K562 (cell line): ENCODE measurements around the gene CNPY3. TPM values are rescaled to one million over a fixed set of nuclear protein-coding genes. Genes with fewer than 3 reads are reported as not detected.

Source experiments
- ATAC-seq: fragments of 200-7000 bp; cut with Tn5 transposase; 3 replicates; pipeline ENCODE4 v1.9.1; 2020; ENCODE audit warnings: moderate library complexity
- BruUV-seq: library from RNA; stranded (reverse); fragments of 400-500 nt; replicated peaks from 2 replicates; lab custom pipeline; 2021; lab: Mats Ljungman, UMichigan
- CTCF ChIA-PET: fragments of 300-600 bp; formaldehyde crosslinking; extraction: SDS; loops from one replicate; lab custom pipeline; 2021; ENCODE audit warnings: low intra/inter-chr PET ratio; lab: Yijun Ruan, JAX
- POLR2A ChIA-PET: fragments of 300-600, 350-650 bp; sonication (Branson Sonifier 250); formaldehyde crosslinking; extraction: SDS; loops from one replicate; lab custom pipeline; 2021; ENCODE audit warnings: antibody characterized with exemption, inconsistent platforms; lab: Yijun Ruan, JAX
- DNase-seq, 4 experiments: peaks; one replicate each; pipeline versions ENCODE4 v3.0.0 to v3.0.0-alpha.2; 2011 to 2018; ENCODE audit warnings: low spot score in 3 of 4, mixed read lengths in 3 of 4; ENCODE audit errors: extremely low read depth in 1 of 4
- FAIRE-seq: peaks from 2 replicates; lab custom pipeline; 2011; peaks lifted over from hg19 to GRCh38; lab: Jason Lieb, UNC
- H2AFZ ChIP-seq: 2 replicates; pipeline ENCODE4 v1.6.0; 2011; ENCODE audit warnings: low read depth, low read length, control low read depth, inconsistent platforms
- H3K27ac ChIP-seq: fragments of 200-600 bp; 3 replicates; pipeline ENCODE4 v1.8.0; 2011; ENCODE audit warnings: low read depth, mild to moderate bottlenecking, control low read depth, inconsistent platforms, low read length, moderate library complexity, mixed read lengths; ENCODE audit errors: extremely low read depth
- H3K27me3 ChIP-seq, 2 experiments: fragments of 300-600 bp in 1 of 2; 2 replicates in 1 of 2; 3 replicates in 1 of 2; pipeline versions ENCODE4 v1.6.0 to v1.8.0; 2011; ENCODE audit warnings: inconsistent platforms in 2 of 2, low read length in 2 of 2, mild to moderate bottlenecking in 1 of 2, mixed read lengths in 1 of 2, moderate library complexity in 1 of 2; ENCODE audit not compliant: control insufficient read depth in 2 of 2, insufficient read depth in 2 of 2
- H3K36me3 ChIP-seq: fragments of 300-600 bp; 3 replicates; pipeline ENCODE4 v1.8.0; 2011; ENCODE audit warnings: mild to moderate bottlenecking, low read length, inconsistent platforms; ENCODE audit not compliant: control insufficient read depth, insufficient read depth
- H3K4me1 ChIP-seq, 2 experiments: fragments of 200-600 bp in 1 of 2; replicated peaks in 1 of 2; 2 replicates in 1 of 2; 3 replicates in 1 of 2; pipeline versions ENCODE4 v1.5.1 to v1.8.0; 2011; ENCODE audit warnings: inconsistent platforms in 2 of 2, low read length in 2 of 2, mild to moderate bottlenecking in 1 of 2, mixed read lengths in 1 of 2, moderate library complexity in 1 of 2; ENCODE audit not compliant: control insufficient read depth in 2 of 2, insufficient read depth in 2 of 2
- H3K4me2 ChIP-seq: 2 replicates; pipeline ENCODE4 v1.6.1; 2011; ENCODE audit warnings: low read length, control low read depth, inconsistent platforms, mixed read lengths; ENCODE audit not compliant: insufficient read depth
- H3K4me3 ChIP-seq: fragments of 200-600 bp; sonication (generic), shearing (Covaris generic); 2 replicates; pipeline ENCODE4 v1.5.1; 2016; ENCODE audit warnings: control low read depth, inconsistent platforms
- H3K79me2 ChIP-seq: fragments of 200-600 bp; 3 replicates; pipeline ENCODE4 v1.8.0; 2011; ENCODE audit warnings: low read length, inconsistent platforms; ENCODE audit not compliant: control insufficient read depth, insufficient read depth
- H3K9ac ChIP-seq, 2 experiments: 2 replicates each; pipeline versions ENCODE4 v1.6.0 to v1.6.1; 2011; ENCODE audit warnings: low read depth in 2 of 2, low read length in 2 of 2, control low read depth in 1 of 2, inconsistent platforms in 1 of 2, mild to moderate bottlenecking in 1 of 2, mixed read lengths in 1 of 2; ENCODE audit not compliant: insufficient read depth in 1 of 2
- H3K9me1 ChIP-seq: one replicate; pipeline ENCODE4 v1.6.0; 2011; ENCODE audit warnings: inconsistent platforms, mild to moderate bottlenecking, low read length, moderate library complexity; ENCODE audit not compliant: control insufficient read depth, insufficient read depth
- H3K9me3 ChIP-seq: replicated peaks from 2 replicates; pipeline ENCODE4 v1.5.1; 2011; ENCODE audit warnings: low read depth, low read length, inconsistent platforms; ENCODE audit not compliant: control insufficient read depth, insufficient read depth
- H4K20me1 ChIP-seq: replicated peaks from 2 replicates; pipeline ENCODE4 v1.6.1; 2011; ENCODE audit warnings: low read length, inconsistent platforms, mixed read lengths; ENCODE audit not compliant: control insufficient read depth, insufficient read depth
- AFF4 ChIP-seq: sonication (generic); formaldehyde crosslinking; IDR thresholded peaks from 2 replicates; pipeline ENCODE4 v1.8.0; 2023; ENCODE audit warnings: mild to moderate bottlenecking, missing genetic modification reagents
- ATF7 ChIP-seq: fragments of 450-650 bp; IDR thresholded peaks from 2 replicates; pipeline ENCODE4 v1.7.1; 2014; ENCODE audit warnings: mild to moderate bottlenecking, moderate library complexity
- CREM ChIP-seq: IDR thresholded peaks from 2 replicates; pipeline ENCODE4 v1.6.1; 2014; ENCODE audit warnings: antibody characterized with exemption, low read depth
- E2F6 ChIP-seq, 2 experiments: IDR thresholded peaks; 2 replicates each; pipeline ENCODE4 v1.6.1; 2011; ENCODE audit warnings: borderline replicate concordance in 1 of 2, control low read depth in 1 of 2, low read depth in 1 of 2, low read length in 1 of 2, mild to moderate bottlenecking in 1 of 2, mixed read lengths in 1 of 2, moderate library complexity in 1 of 2; ENCODE audit not compliant: insufficient read depth in 1 of 2, insufficient read length in 1 of 2, poor library complexity in 1 of 2, severe bottlenecking in 1 of 2; ENCODE audit errors: extremely low read depth in 1 of 2
- HMGN3 ChIP-seq: IDR thresholded peaks from 2 replicates; pipeline ENCODE4 v1.6.1; 2011; ENCODE audit warnings: borderline replicate concordance, low read depth, mild to moderate bottlenecking, mixed read lengths, low read length; ENCODE audit not compliant: insufficient read length; ENCODE audit errors: extremely low read depth
- JUN ChIP-seq, 2 experiments: sonication (generic) in 1 of 2; formaldehyde crosslinking in 1 of 2; IDR thresholded peaks; 2 replicates each; pipeline versions ENCODE4 v1.6.1 to v1.8.0; 2012 to 2022; ENCODE audit warnings: borderline replicate concordance in 2 of 2, mild to moderate bottlenecking in 2 of 2, improper control_type of control experiment in 1 of 2, low read depth in 1 of 2, low read length in 1 of 2, missing genetic modification reagents in 1 of 2
- NCOA1 ChIP-seq: fragments of 450-650 bp; IDR thresholded peaks from 2 replicates; pipeline ENCODE4 v1.6.1; 2016; ENCODE audit warnings: low read depth
- RBM17 ChIP-seq: fragments of 200-400 bp; formaldehyde crosslinking; IDR thresholded peaks from 2 replicates; pipeline ENCODE4 v1.6.1; 2017; ENCODE audit warnings: low read depth, mild to moderate bottlenecking, low read length, borderline replicate concordance
- SIN3A ChIP-seq, 2 experiments: fragments of 150-350 bp in 1 of 2; IDR thresholded peaks; 2 replicates each; pipeline ENCODE4 v1.6.1; 2011 to 2016; ENCODE audit warnings: borderline replicate concordance in 2 of 2, low read depth in 2 of 2, low read length in 2 of 2, mild to moderate bottlenecking in 2 of 2, moderate library complexity in 2 of 2; ENCODE audit not compliant: control insufficient read depth in 1 of 2
- SLC30A9 ChIP-seq: fragments of 250-450 bp; sonication (Bioruptor Pico); IDR thresholded peaks from 2 replicates; pipeline ENCODE4 v1.8.0; 2022; ENCODE audit warnings: mild to moderate bottlenecking, moderate library complexity
- XRCC4 ChIP-seq: IDR thresholded peaks from one replicate; pipeline ENCODE4 v1.6.1; 2011; ENCODE audit not compliant: insufficient read depth, insufficient read length; ENCODE audit errors: extremely low read depth
- ZEB2 ChIP-seq: fragments of 450-650 bp; IDR thresholded peaks from 2 replicates; pipeline ENCODE4 v1.6.1; 2016
- ZNF143 ChIP-seq: sonication (generic); formaldehyde crosslinking; IDR thresholded peaks from 2 replicates; pipeline ENCODE4 v1.9.0; 2022; ENCODE audit warnings: mild to moderate bottlenecking, missing genetic modification reagents
- ZNF639 ChIP-seq, 2 experiments: fragments of 200-800 bp in 1 of 2; sonication (Bioruptor generic) in 1 of 2; sonication (generic) in 1 of 2; formaldehyde crosslinking in 1 of 2; IDR thresholded peaks in 1 of 2; conservative IDR thresholded peaks in 1 of 2; 2 replicates each; pipeline versions ENCODE4 v1.5.0 to v1.6.1; 2016 to 2020; ENCODE audit warnings: missing compliant biosample characterization in 1 of 2, missing genetic modification characterization in 1 of 2, missing genetic modification reagents in 1 of 2
- WGBS: fragments of 100-300 bp; shearing (Covaris generic); methylation state at CpG from one replicate; pipeline ENCODE4 v1.1.6; 2016; ENCODE audit warnings: low coverage, mixed read lengths; ENCODE audit not compliant: insufficient coverage; ENCODE audit errors: missing lambda C conversion rate; 5-methylcytosine and 5-hydroxymethylcytosine counted together
- in situ Hi-C: fragments of 300-500 bp; cut with MboI; formaldehyde crosslinking; loops from 4 replicates; pipeline ENCODE4 v1.15.0; 2018; ENCODE audit warnings: inconsistent platforms, mixed read lengths
- intact Hi-C: fragments of 100-400 bp; cut with micrococcal nuclease; formaldehyde crosslinking; loops from 2 replicates; pipeline ENCODE4 v1.14.2; 2022
- polyA plus RNA-seq, 8 experiments: library from polyadenylated mRNA; depleted of rRNA in 4 of 8; stranded (reverse) in 5 of 8; unstranded in 3 of 8; fragments of >200 nt; fragmentation: Nextera tagmentation in 2 of 8; fragmentation: Illumina TruSeq in 1 of 8; extraction: Ambion mirVana in 2 of 8; extraction: Trizol in 1 of 8; gene quantifications; 2 replicates each; pipeline versions ENCODE4 v1.2.1 to v1.2.3, GENCODE V29; 2011 to 2014; ENCODE audit warnings: inconsistent platforms in 1 of 8, missing spikeins in 1 of 8
- total RNA-seq, 7 experiments: library from RNA; depleted of rRNA in 6 of 7; stranded (reverse); fragments of >200 nt in 6 of 7; fragmentation: Illumina TruSeq in 2 of 7; extraction: Trizol in 2 of 7; gene quantifications; 2 replicates each; pipeline versions ENCODE4 v1.2.1 to v1.2.3, GENCODE V29; 2011 to 2021; ENCODE audit warnings: low replicate concordance in 1 of 7

CNPY3 gene
- total and polyA plus RNA-seq, 9 of the 15 experiments (the other 6 are each of a cell fraction or from before 2014, with no cell fraction given): 2.4 to 37.4 (median 21.2) TPM

GRCh38 chr6:42978487-42978838 is 49.2 kb downstream of the CNPY3 start:
- no peak for FAIRE-seq
- Histone ChIP-seq H2AFZ (no peak overlapping the region; the same call in 1 of the 2 replicates), H3K4me1 (peaks cover 21 to 32% of the 10 kb centered on the region in 2 experiments; a peak in 4 of 5 replicates), H3K4me3 (peak overlapping the region; percentile 95), H3K27me3 (no peaks in the 10 kb centered on the region), H3K9ac (peak overlapping the region; percentile 96 to 100), H3K27ac (peak overlapping the region; percentile 88), H3K79me2 (peaks cover 46% of the 10 kb centered on the region), H3K9me3 (no peaks in the 10 kb centered on the region), H4K20me1 (peaks cover 5% of the 10 kb centered on the region; the same call in 1 of the 2 replicates), H3K9me1 (no peaks in the 10 kb centered on the region), H3K36me3 (peaks cover 32% of the 10 kb centered on the region), H3K4me2 (peak overlapping the region; percentile 90)
- ChIA-PET POLR2A (interaction anchor here (0.5 to 2.5 kb wide), 11 partner anchors 8 to 1267 kb away, joined by 3 to 13 read pairs (median 8); partner anchors contain the start of genes CNPY3, KLHDC3, MEA1 and RPL7L1), CTCF (no interaction called here)
- peak; percentile 78 for ATAC-seq
- intact Hi-C loops: loop anchor here (1.0 to 2.0 kb wide), 2 partner anchors 36 to 49 kb away; partner anchors contain the start of genes CNPY3 and KLHDC3
- WGBS: under 1% methylated on average over 28 of the region's 28 CpGs
- no TSS peak for BruUV-seq
- in situ Hi-C loops: no loop called here
- DNase-seq: peak; percentile 79 to 83 (median 82)
- TF ChIP-seq HMGN3 (peak; percentile 42), ZEB2 (no peak), NCOA1 (no peak), ZNF143 (peak; percentile 63), SIN3A (IDR thresholded peaks at IDR 0.05; ENCODE audit: borderline replicate concordance in 2 of 2, control insufficient read depth in 1 of 2, low read depth in 2 of 2, low read length in 2 of 2) (peak in 1 of 2 experiments; percentile 60; a peak in 1 of 4 replicates), RBM17 (no peak), E2F6 (IDR thresholded peaks at IDR 0.05; ENCODE audit: borderline replicate concordance in 1 of 2, extremely low read depth in 1 of 2, insufficient read depth in 1 of 2, insufficient read length in 1 of 2, low read depth in 1 of 2, low read length in 1 of 2, poor library complexity in 1 of 2, severe bottlenecking in 1 of 2) (peak in 1 of 2 experiments; percentile 7), ATF7 (no peak; the same call in 1 of the 2 replicates), ZNF639 (CRISPR knock-in tag; conservative IDR thresholded peaks at IDR 0.05 in 1 of 2, IDR thresholded peaks at IDR 0.05 in 1 of 2) (peak in 1 of 2 experiments; percentile 14; a peak in 1 of 4 replicates), JUN (IDR thresholded peaks at IDR 0.05; ENCODE audit: borderline replicate concordance, low read depth, low read length) (no peak), JUN (CRISPR knock-in tag; IDR thresholded peaks at IDR 0.05; ENCODE audit: borderline replicate concordance) (peak; percentile 54; the same call in 1 of the 2 replicates), SLC30A9 (CRISPR knock-in tag) (no peak), AFF4 (CRISPR knock-in tag) (peak; percentile 87; the same call in 1 of the 2 replicates), CREM (peak; percentile 35; the same call in 1 of the 2 replicates), XRCC4 (no peak)
